BLaER1 treated with 17β-estradiol and CSF1 and Interleukin-3, amounts not matched to agents 10 nM and 100 nM (cell line): ENCODE measurements around the gene KANK2.

Experiments
- H3K27ac ChIP-seq, 11 experiments: shearing (Covaris generic); formaldehyde crosslinking; 2 replicates each; pipeline ENCODE4 v1.8.1; 2022
- H3K27me3 ChIP-seq, 11 experiments: shearing (Covaris generic); formaldehyde crosslinking; 2 replicates each; pipeline ENCODE4 v1.8.1; 2022
- H3K36me3 ChIP-seq, 11 experiments: shearing (Covaris generic); formaldehyde crosslinking; 2 replicates each; pipeline ENCODE4 v1.8.1; 2022
- H3K4me1 ChIP-seq, 10 experiments: shearing (Covaris generic); formaldehyde crosslinking; 2 replicates each; pipeline ENCODE4 v1.8.1; 2022
- H3K4me2 ChIP-seq, 11 experiments: shearing (Covaris generic); formaldehyde crosslinking; 2 replicates each; pipeline ENCODE4 v1.8.1; 2022
- H3K4me3 ChIP-seq, 10 experiments: shearing (Covaris generic); formaldehyde crosslinking; 2 replicates each; pipeline ENCODE4 v1.8.1; 2022
- H3K9ac ChIP-seq, 11 experiments: shearing (Covaris generic); formaldehyde crosslinking; 2 replicates each; pipeline ENCODE4 v1.8.1; 2022
- H3K9me3 ChIP-seq, 11 experiments: shearing (Covaris generic); formaldehyde crosslinking; replicated peaks in 1 of 11; 2 replicates each; pipeline ENCODE4 v1.8.1; 2022
- H4K20me1 ChIP-seq, 11 experiments: shearing (Covaris generic); formaldehyde crosslinking; 2 replicates each; pipeline ENCODE4 v1.8.1; 2022
- Cebpa-rat ChIP-seq, 11 experiments: shearing (Covaris generic); IDR thresholded peaks; 2 replicates each; pipeline ENCODE4 v1.8.1; 2022

KANK2 gene

DNA sequence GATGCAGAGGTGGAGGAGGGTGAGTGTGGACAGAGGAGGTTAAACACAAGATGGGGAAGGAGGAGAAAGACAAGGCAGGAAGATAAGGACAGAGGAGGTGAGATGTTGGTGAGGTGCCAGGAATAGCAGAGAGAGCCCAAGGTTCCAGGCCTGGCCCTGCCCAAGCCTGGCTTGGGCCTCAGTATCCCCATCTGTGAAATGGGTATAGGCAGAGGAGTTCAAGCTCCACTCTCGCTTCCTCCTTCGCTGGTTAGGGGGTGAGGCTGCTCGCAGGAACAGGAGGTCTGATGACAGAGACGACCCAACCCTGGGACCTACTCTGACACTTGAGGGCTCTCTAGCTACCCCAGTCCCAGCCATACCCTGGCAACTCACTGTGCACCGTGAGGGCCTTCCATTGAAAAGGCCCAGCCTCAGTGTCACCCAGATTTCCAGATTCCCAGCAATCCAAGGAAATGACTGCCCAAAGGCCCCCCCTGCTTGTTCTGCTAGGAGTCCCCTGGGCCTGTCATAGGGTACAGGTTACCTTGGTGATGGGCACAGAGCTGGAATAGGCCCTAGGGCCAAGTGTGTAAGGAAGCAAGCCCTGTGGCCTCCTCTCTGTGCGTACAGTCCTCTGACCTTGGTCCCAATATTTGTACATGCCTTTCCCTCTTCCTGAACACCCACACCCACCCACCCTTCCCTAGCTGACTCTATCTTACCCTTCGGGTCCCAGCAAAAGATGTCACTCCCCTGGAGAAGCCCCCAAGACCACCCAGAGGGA, 33.5 kb upstream of the KANK2 start:
- no peak overlapping the region for H3K27ac ChIP-seq

DNA sequence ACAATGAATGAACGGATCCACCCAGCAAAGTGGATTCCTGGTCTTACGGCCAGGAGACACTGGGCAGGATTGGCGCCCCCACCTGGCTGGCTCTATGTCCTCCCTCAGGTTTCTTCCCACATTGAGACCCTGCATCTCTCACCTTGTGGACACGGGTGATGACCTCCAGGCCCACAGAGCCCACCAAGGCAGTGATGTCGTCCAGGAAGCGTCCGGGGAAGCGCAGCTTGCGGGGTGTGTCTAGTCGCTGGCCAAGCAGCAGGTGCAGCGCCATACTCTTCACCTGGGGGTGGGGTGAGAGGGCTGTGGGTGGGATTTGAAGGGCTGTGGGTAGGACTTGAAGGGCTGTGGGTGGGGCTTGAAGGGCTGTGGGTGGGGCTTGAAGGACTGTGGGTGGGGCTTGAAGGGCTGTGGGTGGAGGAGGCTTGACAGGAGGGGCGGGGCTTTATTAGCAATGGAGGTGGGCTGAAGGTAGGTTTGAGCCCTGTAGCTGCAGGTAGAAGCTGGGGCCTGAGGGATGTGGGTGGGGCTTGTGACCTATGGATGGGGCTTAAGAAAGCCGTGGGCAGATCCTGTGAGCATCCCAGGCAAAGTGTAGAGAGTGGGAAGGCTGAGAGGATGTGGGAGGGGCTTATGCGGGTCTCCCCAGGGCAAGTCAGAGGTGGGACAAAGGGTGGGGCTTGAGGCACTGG, 30.0 kb upstream of the KANK2 start:
- no peaks in the 10 kb centered on the region for H3K36me3 ChIP-seq
- no peaks in the 10 kb centered on the region; a peak in 1 of 22 replicates for H4K20me1 ChIP-seq
- no peak overlapping the region for H3K9ac ChIP-seq
- no peaks in the 10 kb centered on the region for H3K9me3 ChIP-seq
- H3K4me1 ChIP-seq: 0 out of 20 replicates have a peak, but pooled peaks cover 0 to 5% (median 0%) of the 10 kb centered on the region in 10 experiments
- H3K4me2 ChIP-seq: no peak overlapping the region
- H3K27ac ChIP-seq: no peak overlapping the region
- no peak overlapping the region for H3K4me3 ChIP-seq
- H3K27me3 ChIP-seq: no peaks in the 10 kb centered on the region
- no peak for TF ChIP-seq Cebpa-rat (IDR thresholded peaks at IDR 0.05)

More for the DNA sequence above, 33.5 kb upstream of the KANK2 start:
- Histone ChIP-seq H3K4me3 (no peak overlapping the region), H3K4me2 (no peak overlapping the region), H3K9ac (no peak overlapping the region), H3K36me3 (no peaks in the 10 kb centered on the region), H3K4me1 (0 out of 20 replicates have a peak, but pooled peaks cover 0 to 5% (median 0%) of the 10 kb centered on the region in 10 experiments), H3K9me3 (no peaks in the 10 kb centered on the region), H3K27me3 (no peaks in the 10 kb centered on the region), H4K20me1 (peaks cover 0 to 8% (median 0%) of the 10 kb centered on the region in 11 experiments; a peak in 1 of 22 replicates)
- no peak for TF ChIP-seq Cebpa-rat (IDR thresholded peaks at IDR 0.05)

DNA sequence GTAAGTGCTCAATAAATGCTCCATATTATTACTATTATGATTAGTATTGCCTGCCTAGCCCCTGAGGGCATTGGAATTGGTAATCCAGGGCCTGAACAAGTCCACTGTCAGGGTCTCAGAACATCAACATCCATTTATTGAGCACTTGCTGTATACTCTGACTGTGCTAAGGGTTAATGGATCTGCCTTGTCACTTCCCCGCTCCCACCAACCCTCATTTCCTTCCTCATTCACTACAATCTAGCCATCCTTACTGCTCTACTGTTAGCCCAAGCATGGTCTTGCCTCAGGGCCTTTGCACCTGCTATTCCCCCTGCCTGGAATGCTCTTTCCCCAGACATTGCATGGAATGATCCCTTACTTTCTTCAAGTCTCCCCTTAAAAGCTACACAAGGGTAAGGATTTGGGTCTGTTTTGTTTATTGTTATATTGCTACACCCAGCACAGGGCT, 29.4 kb upstream of the KANK2 start:
- no peak overlapping the region for H3K27ac ChIP-seq
- TF ChIP-seq Cebpa-rat (IDR thresholded peaks at IDR 0.05): no peak
- H3K4me3 ChIP-seq: no peak overlapping the region
- no peaks in the 10 kb centered on the region for H3K27me3 ChIP-seq
- 0 out of 20 replicates have a peak, but pooled peaks cover 0 to 5% (median 0%) of the 10 kb centered on the region in 10 experiments for H3K4me1 ChIP-seq
- no peak overlapping the region for H3K4me2 ChIP-seq
- no peaks in the 10 kb centered on the region; a peak in 1 of 22 replicates for H4K20me1 ChIP-seq
- peaks cover 0 to 4% (median 0%) of the 10 kb centered on the region in 11 experiments; a peak in 1 of 22 replicates for H3K36me3 ChIP-seq
- no peak overlapping the region for H3K9ac ChIP-seq
- H3K9me3 ChIP-seq: peaks cover 0 to 6% (median 3%) of the 10 kb centered on the region in 11 experiments; a peak in 15 of 22 replicates

DNA sequence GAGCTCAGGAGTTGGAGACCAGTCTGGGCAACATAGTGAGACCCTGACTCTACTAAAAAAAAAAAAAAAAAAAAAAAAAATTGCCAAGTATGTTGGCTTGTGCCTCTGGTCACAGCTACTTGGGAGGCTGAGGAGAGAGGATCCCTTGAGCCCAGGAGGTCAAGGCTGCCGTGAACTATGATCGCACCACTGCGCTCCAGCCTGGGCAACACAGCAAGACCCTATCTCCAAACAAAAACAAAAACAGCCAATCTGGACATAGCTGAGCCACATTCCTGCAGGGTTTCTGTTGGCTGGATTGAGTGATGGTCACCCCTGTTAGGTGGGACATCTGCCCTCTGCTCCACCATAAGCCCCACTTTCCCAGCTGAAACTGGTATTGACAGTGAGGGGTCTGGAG, 28.5 kb upstream of the KANK2 start:
- Histone ChIP-seq H3K9me3 (peaks cover 5 to 15% (median 12%) of the 10 kb centered on the region in 11 experiments), H3K4me3 (no peak overlapping the region), H3K36me3 (peaks cover 0 to 8% (median 0%) of the 10 kb centered on the region in 11 experiments; a peak in 1 of 22 replicates), H3K4me1 (0 out of 20 replicates have a peak, but pooled peaks cover 0 to 5% (median 0%) of the 10 kb centered on the region in 10 experiments), H3K27ac (no peak overlapping the region), H3K9ac (no peak overlapping the region), H4K20me1 (no peaks in the 10 kb centered on the region; a peak in 1 of 22 replicates), H3K27me3 (no peaks in the 10 kb centered on the region), H3K4me2 (no peak overlapping the region)
- no peak for TF ChIP-seq Cebpa-rat (IDR thresholded peaks at IDR 0.05)

DNA sequence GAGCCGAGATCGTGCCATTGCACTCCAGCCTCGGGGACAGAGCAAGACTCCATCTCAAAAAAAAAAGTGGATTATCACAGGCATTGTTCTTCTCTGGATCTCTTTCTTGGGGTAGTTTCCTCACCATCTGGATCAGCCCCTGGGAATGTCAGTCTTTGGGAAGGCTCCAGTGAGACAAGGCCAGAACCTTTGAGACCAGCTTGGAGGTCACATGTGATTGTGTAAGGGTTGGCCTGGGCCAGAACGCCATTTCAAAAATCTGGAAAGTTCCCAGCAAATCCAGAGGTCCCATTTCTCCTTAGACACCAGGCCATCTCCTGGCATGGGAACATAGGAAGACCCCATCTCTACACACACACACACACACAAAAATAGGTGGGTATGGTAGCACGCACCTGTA, 27.8 kb upstream of the KANK2 start:
- H3K4me1 ChIP-seq: 0 out of 20 replicates have a peak, but pooled peaks cover 0 to 5% (median 0%) of the 10 kb centered on the region in 10 experiments
- H3K36me3 ChIP-seq: peaks cover 0 to 8% (median 0%) of the 10 kb centered on the region in 11 experiments; a peak in 1 of 22 replicates
- H4K20me1 ChIP-seq: no peaks in the 10 kb centered on the region; a peak in 1 of 22 replicates
- H3K4me3 ChIP-seq: no peak overlapping the region
- peaks cover 5 to 21% (median 16%) of the 10 kb centered on the region in 11 experiments for H3K9me3 ChIP-seq
- no peak overlapping the region for H3K9ac ChIP-seq
- TF ChIP-seq Cebpa-rat (IDR thresholded peaks at IDR 0.05): no peak
- no peak overlapping the region for H3K4me2 ChIP-seq
- no peak overlapping the region for H3K27ac ChIP-seq
- no peaks in the 10 kb centered on the region for H3K27me3 ChIP-seq

DNA sequence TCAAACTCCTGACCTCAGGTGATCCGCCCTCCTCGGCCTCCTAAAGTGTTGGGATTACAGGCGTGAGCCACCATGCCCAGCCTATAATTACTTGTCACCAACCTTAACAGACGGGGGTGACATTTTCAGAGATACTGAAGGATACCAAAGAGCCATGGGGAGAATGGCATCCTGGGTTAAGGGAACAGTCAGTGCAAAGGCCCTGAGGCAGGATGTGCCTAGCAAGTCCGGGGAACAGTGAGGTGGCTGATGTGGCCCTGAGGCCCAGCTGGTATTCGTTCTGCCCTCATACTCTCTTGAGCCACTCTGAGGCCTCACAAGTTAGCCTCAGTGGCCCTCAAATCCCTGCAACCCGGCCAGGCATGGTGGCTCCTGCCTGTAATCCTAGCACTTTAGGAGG, 27.1 kb upstream of the KANK2 start:
- H3K4me1 ChIP-seq: 0 out of 20 replicates have a peak, but pooled peaks cover 0 to 5% (median 0%) of the 10 kb centered on the region in 10 experiments
- no peaks in the 10 kb centered on the region; a peak in 1 of 22 replicates for H4K20me1 ChIP-seq
- no peaks in the 10 kb centered on the region for H3K27me3 ChIP-seq
- no peak overlapping the region for H3K4me3 ChIP-seq
- peaks cover 5 to 22% (median 16%) of the 10 kb centered on the region in 11 experiments for H3K9me3 ChIP-seq
- TF ChIP-seq Cebpa-rat (IDR thresholded peaks at IDR 0.05): no peak
- no peak overlapping the region for H3K9ac ChIP-seq
- H3K27ac ChIP-seq: no peak overlapping the region
- H3K4me2 ChIP-seq: no peak overlapping the region
- peaks cover 0 to 8% (median 0%) of the 10 kb centered on the region in 11 experiments; a peak in 1 of 22 replicates for H3K36me3 ChIP-seq

DNA sequence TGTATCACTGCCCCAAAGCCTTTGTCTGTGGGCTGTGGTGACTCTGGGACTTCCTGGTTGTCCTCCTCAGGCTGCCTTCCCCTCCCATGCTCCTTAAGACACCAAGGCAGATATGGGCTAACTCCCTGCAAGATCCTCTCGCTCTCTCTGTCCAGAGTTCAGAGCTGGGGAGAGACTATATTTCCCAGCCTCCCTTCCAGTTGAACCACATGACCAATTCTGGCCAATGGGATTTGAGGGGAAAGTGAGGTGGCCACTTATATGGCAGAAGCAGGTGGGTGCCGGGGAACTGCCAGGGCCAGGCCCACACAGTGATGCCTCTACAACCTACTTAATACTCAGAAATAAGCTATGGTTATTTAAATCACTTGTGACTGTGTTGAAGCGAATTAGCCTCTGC, 25.9 kb upstream of the KANK2 start:
- H3K36me3 ChIP-seq: peaks cover 0 to 8% (median 0%) of the 10 kb centered on the region in 11 experiments; a peak in 1 of 22 replicates
- no peak for TF ChIP-seq Cebpa-rat (IDR thresholded peaks at IDR 0.05)
- no peak overlapping the region for H3K9ac ChIP-seq
- no peaks in the 10 kb centered on the region for H3K27me3 ChIP-seq
- H3K9me3 ChIP-seq: peaks cover 5 to 22% (median 16%) of the 10 kb centered on the region in 11 experiments
- H4K20me1 ChIP-seq: no peaks in the 10 kb centered on the region
- no peak overlapping the region for H3K4me2 ChIP-seq
- no peak overlapping the region for H3K27ac ChIP-seq
- no peak overlapping the region for H3K4me3 ChIP-seq
- 0 out of 20 replicates have a peak, but pooled peaks cover 0 to 5% (median 0%) of the 10 kb centered on the region in 10 experiments for H3K4me1 ChIP-seq

DNA sequence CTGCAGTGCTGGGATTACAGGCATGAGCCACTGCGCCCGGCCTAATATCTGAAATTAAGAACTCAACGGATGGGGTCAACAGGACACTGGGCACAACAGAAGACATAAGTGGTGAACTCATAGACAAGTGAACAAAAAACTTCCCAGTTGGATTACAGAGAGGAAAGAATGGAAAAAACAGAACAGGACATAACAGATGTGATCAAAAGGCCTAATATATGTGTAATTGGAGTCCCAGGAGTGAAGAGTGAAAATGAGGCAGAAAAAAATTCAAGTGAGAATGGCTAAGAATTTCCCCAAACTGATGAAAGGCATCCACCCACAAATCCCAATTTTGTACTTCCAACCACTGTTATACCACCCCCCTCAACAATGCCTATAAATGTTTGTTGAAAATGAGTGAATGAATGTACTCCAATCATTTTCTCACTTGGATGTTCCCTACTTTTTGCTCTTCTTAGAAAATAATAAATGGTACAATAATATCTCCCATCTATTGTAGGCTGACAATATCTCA, 23.8 kb upstream of the KANK2 start:
- peaks cover 5 to 24% (median 16%) of the 10 kb centered on the region in 11 experiments for H3K9me3 ChIP-seq

More for the DNA sequence above, 23.8 kb upstream of the KANK2 start:
- no peaks in the 10 kb centered on the region for H4K20me1 ChIP-seq
- peaks cover 0 to 8% (median 0%) of the 10 kb centered on the region in 11 experiments; a peak in 1 of 22 replicates for H3K36me3 ChIP-seq
- H3K9ac ChIP-seq: no peak overlapping the region
- H3K4me2 ChIP-seq: no peak overlapping the region
- H3K4me3 ChIP-seq: no peak overlapping the region
- no peaks in the 10 kb centered on the region for H3K27me3 ChIP-seq
- no peak overlapping the region for H3K27ac ChIP-seq
- no peak for TF ChIP-seq Cebpa-rat (IDR thresholded peaks at IDR 0.05)
- no peaks in the 10 kb centered on the region for H3K4me1 ChIP-seq
